HEK293T (cell line): ENCODE results near the gene SLC25A48.
"Not testable (repeated sequence)": the region's sequence is repeated elsewhere in the genome, so short reads cannot be mapped to it uniquely, and the experiment has no call there.

Experiments used
- CTCF ChIA-PET: fragments of 350-600 bp; formaldehyde crosslinking; extraction: SDS; loops from one replicate; lab custom pipeline; 2021; ENCODE audit warnings: antibody characterized with exemption, inconsistent platforms; lab: Yijun Ruan, JAX
- POLR2A ChIA-PET: fragments of 350-600 bp; formaldehyde crosslinking; extraction: SDS; loops from one replicate; lab custom pipeline; 2020; ENCODE audit warnings: antibody characterized with exemption, inconsistent platforms; lab: Yijun Ruan, JAX
- DNase-seq: peaks from one replicate; pipeline ENCODE4 v3.0.0; 2012; ENCODE audit warnings: mixed read lengths; ENCODE audit errors: extremely low spot score
- ARNT ChIP-seq: fragments of 450-650 bp; IDR thresholded peaks from 2 replicates; pipeline ENCODE4 v1.6.1; 2017; ENCODE audit warnings: mild to moderate bottlenecking
- BHLHE40 ChIP-seq: fragments of 450-650 bp; IDR thresholded peaks from 2 replicates; pipeline ENCODE4 v1.6.1; 2016; ENCODE audit warnings: mild to moderate bottlenecking, moderate library complexity, borderline replicate concordance
- CTBP1 ChIP-seq: fragments of 450-650 bp; IDR thresholded peaks from 2 replicates; pipeline ENCODE4 v1.6.1; 2016; ENCODE audit warnings: borderline replicate concordance
- ELF4 ChIP-seq: fragments of 450-650 bp; IDR thresholded peaks from 2 replicates; pipeline ENCODE4 v1.6.1; 2017; ENCODE audit warnings: antibody characterized with exemption
- FOXA1 ChIP-seq: fragments of 450-650 bp; IDR thresholded peaks from 2 replicates; pipeline ENCODE4 v1.6.1; 2016; ENCODE audit warnings: mild to moderate bottlenecking
- FOXK2 ChIP-seq: fragments of 450-650 bp; IDR thresholded peaks from 2 replicates; pipeline ENCODE4 v1.6.1; 2016; ENCODE audit warnings: mild to moderate bottlenecking
- FOXM1 ChIP-seq: fragments of 450-650 bp; IDR thresholded peaks from 2 replicates; pipeline ENCODE4 v1.6.1; 2017; ENCODE audit warnings: mild to moderate bottlenecking, borderline replicate concordance
- HDGF ChIP-seq: fragments of 450-650 bp; IDR thresholded peaks from 2 replicates; pipeline ENCODE4 v1.6.1; 2017; ENCODE audit warnings: antibody characterized with exemption, borderline replicate concordance
- L3MBTL2 ChIP-seq: fragments of 450-650 bp; conservative IDR thresholded peaks from 2 replicates; pipeline ENCODE4 v1.6.1; 2016; ENCODE audit warnings: mild to moderate bottlenecking
- LEF1 ChIP-seq: fragments of 450-650 bp; IDR thresholded peaks from 2 replicates; pipeline ENCODE4 v1.6.1; 2017; ENCODE audit warnings: mild to moderate bottlenecking, borderline replicate concordance
- NFRKB ChIP-seq: fragments of 450-650 bp; IDR thresholded peaks from 2 replicates; pipeline ENCODE4 v1.6.1; 2016; ENCODE audit warnings: mild to moderate bottlenecking, moderate library complexity
- PKNOX1 ChIP-seq: fragments of 450-650 bp; IDR thresholded peaks from 2 replicates; pipeline ENCODE4 v1.6.1; 2016
- SP1 ChIP-seq: fragments of 450-650 bp; IDR thresholded peaks from 2 replicates; pipeline ENCODE4 v1.6.1; 2017
- SUZ12 ChIP-seq: fragments of 450-650 bp; IDR thresholded peaks from 2 replicates; pipeline ENCODE4 v1.6.1; 2016; ENCODE audit warnings: mild to moderate bottlenecking
- TARDBP ChIP-seq: fragments of 450-650 bp; IDR thresholded peaks from 2 replicates; pipeline ENCODE4 v1.6.1; 2016
- ZNF384 ChIP-seq: fragments of 450-650 bp; IDR thresholded peaks from 2 replicates; pipeline ENCODE4 v1.6.1; 2016

The SLC25A48 gene

GRCh38 chr5:135850671-135851070 is 16.2 kb downstream of the SLC25A48 start:
- CTCF ChIA-PET: no interaction called here
- TF ChIP-seq ZNF384 (no peak), FOXA1 (no peak), FOXK2 (no peak), LEF1 (no peak), CTBP1 (no peak), NFRKB (no peak), L3MBTL2 (no peak), SP1 (no peak), ARNT (no peak), FOXM1 (no peak), HDGF (no peak), PKNOX1 (no peak), ELF4 (no peak), SUZ12 (no peak), TARDBP (no peak)
- POLR2A ChIA-PET: no interaction called here
- no peak for DNase-seq

GRCh38 chr5:135851186-135851914 is 16.9 kb downstream of the SLC25A48 start:
- CTCF ChIA-PET: interaction anchor here (0.6 kb wide), 1 partner anchor 16 kb away, joined by 3 read pairs; no protein-coding TSS in a partner anchor
- TF ChIP-seq L3MBTL2 (no peak), FOXK2 (no peak), SP1 (no peak), CTBP1 (no peak), FOXM1 (no peak), ELF4 (no peak), NFRKB (no peak), ZNF384 (no peak), SUZ12 (no peak), TARDBP (no peak), FOXA1 (no peak), ARNT (no peak), HDGF (no peak)
- POLR2A ChIA-PET: no interaction called here
- DNase-seq: no peak

GRCh38 chr5:135851915-135852845 is 17.7 kb downstream of the SLC25A48 start:
- DNase-seq: no peak
- no peak for TF ChIP-seq HDGF
- no peak for TF ChIP-seq ZNF384
- no peak for TF ChIP-seq CTBP1
- no peak for TF ChIP-seq FOXM1
- TF ChIP-seq SUZ12: no peak
- no peak for TF ChIP-seq BHLHE40
- TF ChIP-seq ELF4: no peak
- TF ChIP-seq ARNT: no peak
- no peak for TF ChIP-seq FOXK2
- no peak for TF ChIP-seq L3MBTL2
- TF ChIP-seq NFRKB: no peak
- no peak for TF ChIP-seq SP1
- TF ChIP-seq LEF1: no peak
- no peak for TF ChIP-seq TARDBP
- ChIA-PET CTCF (interaction anchor here (0.6 kb wide), 1 partner anchor 17 kb away, joined by 3 read pairs; no protein-coding TSS in a partner anchor), POLR2A (no interaction called here)

GRCh38 chr5:135857630-135858311 is 23.3 kb downstream of the SLC25A48 start:
- ChIA-PET POLR2A (no interaction called here), CTCF (interaction anchor here (0.6 kb wide), 1 partner anchor 47 kb away, joined by 4 read pairs; no protein-coding TSS in a partner anchor)
- no peak for TF ChIP-seq LEF1
- no peak for TF ChIP-seq SUZ12
- TF ChIP-seq BHLHE40: no peak
- no peak for TF ChIP-seq PKNOX1
- TF ChIP-seq ARNT: no peak
- TF ChIP-seq SP1: no peak
- TF ChIP-seq L3MBTL2: no peak
- no peak for TF ChIP-seq TARDBP
- TF ChIP-seq HDGF: no peak
- TF ChIP-seq NFRKB: no peak
- TF ChIP-seq CTBP1: no peak
- TF ChIP-seq FOXK2: no peak
- TF ChIP-seq ZNF384: no peak
- no peak for TF ChIP-seq ELF4
- TF ChIP-seq FOXA1: no peak
- no peak for DNase-seq

- DNase-seq, CTCF ChIA-PET, POLR2A ChIA-PET: not testable (repeated sequence)
Observed at GRCh38 chr5:135859186-135859585, 24.7 kb downstream of the SLC25A48 start.

- DNase-seq: no peak
- no peak for TF ChIP-seq FOXA1
- TF ChIP-seq SUZ12: no peak
- TF ChIP-seq L3MBTL2: no peak
- no peak for TF ChIP-seq ARNT
- no peak for TF ChIP-seq ZNF384
- no peak for TF ChIP-seq FOXK2
- no peak for TF ChIP-seq TARDBP
- TF ChIP-seq ELF4: no peak
- no peak for TF ChIP-seq BHLHE40
- no peak for TF ChIP-seq LEF1
- no peak for TF ChIP-seq HDGF
- no peak for TF ChIP-seq FOXM1
- TF ChIP-seq SP1: no peak
- TF ChIP-seq CTBP1: no peak
- TF ChIP-seq NFRKB: no peak
- TF ChIP-seq PKNOX1: no peak
- CTCF ChIA-PET: interaction anchor here (1.0 kb wide), 1 partner anchor 12 kb away, joined by 3 read pairs; no protein-coding TSS in a partner anchor
- POLR2A ChIA-PET: no interaction called here
Observed at GRCh38 chr5:135859641-135860040, 25.2 kb downstream of the SLC25A48 start.
